ENCODE results near the gene STON1. TPM values are rescaled to one million over a fixed set of nuclear protein-coding genes. Genes with fewer than 3 reads are reported as not detected.
"Not testable (repeated sequence)": the region's sequence is repeated elsewhere in the genome, so short reads cannot be mapped to it uniquely, and the experiment has no call there.

Gene STON1
- total RNA-seq, 1 donor from 2014 or later, result 13.4 TPM

DNA sequence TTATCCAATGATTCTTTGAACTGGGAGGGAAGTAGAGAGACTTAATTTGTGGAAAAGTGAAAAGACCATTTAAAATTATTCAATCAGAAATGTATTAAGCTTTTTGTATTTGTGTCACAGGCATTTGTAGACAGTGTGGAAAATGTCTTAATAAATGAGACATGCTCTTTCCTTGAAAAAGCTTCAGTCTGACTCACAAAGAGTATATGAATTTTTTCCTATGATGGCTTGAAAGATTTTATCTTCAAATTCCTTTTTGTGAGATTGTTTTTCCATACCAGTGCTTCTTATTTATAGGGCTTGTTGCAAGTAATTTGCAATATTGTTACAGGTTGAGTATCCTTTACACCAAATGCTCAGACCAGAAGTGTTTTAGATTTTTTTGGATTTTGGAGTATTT, 39.5 kb downstream of the STON1 start:
- no peak for DNase-seq

DNA sequence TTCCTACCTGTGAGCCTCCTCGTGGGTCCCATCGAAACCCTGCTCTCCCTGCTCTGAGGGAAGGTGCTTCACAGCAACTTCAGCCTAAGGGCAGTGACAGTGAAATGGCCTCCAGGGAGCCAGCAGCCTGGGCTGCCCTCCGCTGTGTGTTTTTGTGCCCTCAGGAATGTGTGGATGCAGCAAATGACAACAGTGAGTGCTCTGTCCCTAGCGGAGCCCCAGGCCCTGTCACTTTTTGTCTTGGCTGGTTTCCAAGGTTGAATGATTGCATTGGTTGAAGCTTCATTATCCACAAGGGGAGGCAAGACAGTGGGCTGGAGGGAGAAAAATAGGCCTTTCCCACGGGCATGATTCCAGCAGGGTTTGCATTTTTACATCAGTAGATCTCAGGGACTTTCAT, 42.9 kb downstream of the STON1 start:
- DNase-seq, result peak; percentile 48

DNA sequence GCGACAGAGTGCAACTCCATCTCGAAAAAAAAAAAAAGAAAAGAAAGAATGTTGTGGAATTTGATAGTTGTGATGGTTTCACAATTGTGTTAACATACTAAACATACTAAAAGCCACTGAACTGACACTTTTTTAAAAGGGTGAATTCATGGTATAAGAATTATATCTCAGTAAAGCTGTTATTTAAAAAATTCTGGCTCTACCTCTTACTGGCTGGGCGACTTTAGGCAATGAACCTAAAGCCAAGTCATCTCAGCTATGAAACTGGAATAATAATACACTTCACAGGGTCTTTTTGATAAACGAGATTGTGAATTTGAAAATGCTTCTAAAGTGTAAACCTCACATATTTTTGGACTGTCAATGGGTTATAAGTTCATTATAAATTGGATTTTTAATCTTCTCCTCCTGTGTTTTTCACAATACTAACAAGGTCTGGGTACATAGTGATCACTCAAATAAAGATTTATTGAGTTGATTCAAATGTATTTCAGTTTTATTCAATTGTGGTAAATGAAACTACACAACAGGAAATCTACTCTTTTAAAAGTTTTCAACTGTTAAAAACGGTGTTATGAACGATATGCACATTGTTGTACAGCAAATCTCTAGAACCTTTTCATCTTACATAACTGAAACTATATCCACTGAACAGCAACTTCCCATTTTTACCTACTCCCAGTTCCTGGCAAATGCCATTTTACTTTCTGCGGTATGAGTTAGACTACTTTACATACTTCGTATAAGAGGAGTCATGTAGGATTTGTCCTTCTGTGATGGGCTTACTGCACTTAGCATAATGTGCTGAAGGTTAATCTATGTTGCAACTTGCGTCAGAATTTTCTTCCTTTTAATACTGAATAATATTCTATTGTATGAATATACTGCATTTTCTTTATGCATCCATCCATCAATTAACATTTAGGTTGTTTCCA, 44.7 kb downstream of the STON1 start:
- DNase-seq, result no peak

DNA sequence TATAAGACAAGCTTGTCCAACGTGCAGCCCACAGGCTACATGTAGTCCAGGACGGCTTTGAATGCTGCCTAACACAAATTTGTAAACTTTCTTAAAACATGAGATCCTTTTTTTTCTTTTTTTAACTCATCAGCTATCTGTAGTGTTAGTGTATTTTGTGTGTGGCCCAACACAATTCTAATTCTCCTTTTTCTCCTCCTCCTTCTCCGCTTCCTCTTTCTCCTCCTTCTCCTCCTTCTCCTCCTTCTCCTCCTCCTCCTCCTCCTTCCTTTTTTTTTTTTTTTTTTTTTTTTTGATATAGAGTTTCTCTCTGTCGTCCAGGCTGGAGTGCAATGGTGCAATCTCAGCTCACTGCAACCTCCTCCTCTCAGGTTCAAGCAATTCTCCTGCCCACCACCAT, 48.4 kb downstream of the STON1 start:
- no peak for DNase-seq

DNA sequence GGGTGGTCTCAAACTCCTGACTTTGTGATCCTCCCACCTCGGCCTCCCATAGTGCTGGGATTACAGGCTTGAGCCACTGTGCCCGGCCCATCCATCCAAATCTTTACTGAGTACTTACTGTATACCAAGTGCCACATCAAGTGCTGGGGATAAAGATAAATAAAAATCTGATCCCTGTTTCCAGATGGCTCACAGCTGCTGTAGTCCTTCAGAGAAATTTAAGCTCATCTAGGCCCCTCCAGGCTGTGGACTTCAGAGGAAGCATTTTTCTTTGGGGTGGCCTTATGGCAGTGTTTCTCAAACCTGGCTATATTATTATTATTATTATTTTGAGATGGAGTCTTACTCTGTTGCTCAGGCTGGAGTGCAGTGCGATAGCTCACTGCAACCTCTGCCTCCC, 54.0 kb downstream of the STON1 start:
- peak; percentile 56 for DNase-seq

DNA sequence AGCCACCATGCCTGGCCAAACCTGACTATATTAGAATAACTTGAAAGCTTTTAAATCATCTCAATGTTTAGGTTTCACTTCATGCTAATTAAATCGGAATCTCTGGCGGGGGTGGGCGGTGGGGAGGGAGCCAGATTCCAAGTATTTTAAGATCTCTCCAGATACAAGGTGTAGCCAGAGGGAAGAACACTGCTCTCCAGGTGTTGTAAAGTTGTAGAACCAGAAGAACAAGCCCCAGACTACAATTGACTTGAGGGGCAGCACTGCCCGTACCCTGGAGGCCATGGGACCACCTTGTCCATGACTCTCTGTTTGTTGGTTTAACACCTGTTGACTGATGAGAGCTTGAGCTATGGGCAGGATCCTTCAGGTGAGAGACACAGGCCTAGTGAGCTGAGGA, 54.6 kb downstream of the STON1 start:
- no peak for DNase-seq

DNA sequence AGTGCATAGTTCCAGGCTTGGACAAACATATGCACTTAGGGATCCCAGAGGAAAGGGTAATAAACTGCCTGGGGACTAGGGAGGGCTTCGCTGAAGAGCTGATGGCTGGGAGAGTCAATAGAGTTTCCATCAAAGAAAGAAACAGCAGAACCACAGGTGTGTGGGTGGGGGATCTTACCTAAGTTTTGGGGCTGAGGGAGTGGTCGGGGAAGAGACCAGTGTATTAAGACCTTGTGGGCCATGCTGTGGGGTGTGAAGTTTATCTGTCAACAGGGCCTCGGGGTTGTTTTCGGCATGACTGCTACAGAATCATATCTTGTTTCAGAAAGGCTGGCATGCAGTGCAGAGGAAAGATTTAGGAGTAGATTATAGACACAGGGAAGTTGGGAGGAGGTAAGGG, 56.5 kb downstream of the STON1 start:
- DNase-seq, result peak; percentile 13

DNA sequence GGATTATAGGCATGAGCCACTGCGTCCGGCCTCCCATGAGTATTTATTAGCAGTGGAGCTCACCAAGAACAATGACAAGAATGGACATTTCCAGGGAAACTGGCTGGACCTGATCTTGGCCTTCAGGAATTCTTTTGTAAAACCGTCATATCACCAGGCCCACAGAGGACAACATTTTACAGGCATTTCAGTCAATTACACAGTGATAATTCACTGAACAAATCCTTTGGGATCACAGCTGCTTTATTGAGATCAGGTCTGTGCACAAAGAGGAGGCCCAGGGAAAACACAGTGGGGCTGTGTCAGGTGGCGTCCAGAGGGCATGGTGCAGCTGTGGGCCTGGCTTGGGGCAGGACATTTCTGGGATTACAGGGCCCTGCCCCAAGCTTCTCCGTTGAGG, 57.6 kb downstream of the STON1 start:
- peak; percentile 55 for DNase-seq

DNA sequence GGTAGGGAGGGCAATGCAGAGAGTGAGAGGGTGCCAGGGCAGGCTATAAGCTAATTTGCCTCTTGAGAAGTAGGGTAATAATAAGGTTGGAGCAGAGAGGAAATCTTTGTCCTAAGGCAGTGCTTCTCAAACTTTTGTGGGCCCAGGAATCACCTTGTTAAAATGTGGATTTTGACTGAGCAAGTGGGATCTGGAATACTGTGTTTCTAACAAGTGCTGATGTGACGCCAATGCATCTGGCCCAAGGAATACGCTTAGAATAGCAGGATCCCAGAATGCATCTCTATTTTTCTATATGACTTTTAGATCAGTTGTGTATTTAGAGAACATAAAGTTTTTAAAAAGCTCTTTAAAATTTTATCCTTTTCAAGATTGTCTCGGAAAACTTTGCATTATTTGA, 58.0 kb downstream of the STON1 start:
- DNase-seq, result no peak

DNA sequence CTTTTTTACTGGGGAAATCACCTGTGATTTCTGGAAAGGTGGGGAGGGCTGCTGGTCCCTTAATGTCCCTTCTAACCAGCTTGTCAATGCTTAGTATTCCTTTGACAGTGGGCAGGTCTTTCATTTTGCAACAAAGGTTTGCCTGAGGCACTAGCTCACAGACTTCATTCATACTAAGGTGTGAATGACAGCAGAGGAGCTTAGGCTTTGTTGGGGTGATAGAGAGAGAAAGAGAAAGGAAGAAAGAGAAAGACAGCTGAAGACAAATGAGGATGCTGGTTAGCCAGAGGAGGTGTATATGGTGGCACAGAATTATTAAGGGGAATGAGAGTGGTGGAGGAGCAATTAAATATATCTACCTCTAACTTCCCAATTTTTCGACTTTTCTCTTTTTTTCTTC, 58.8 kb downstream of the STON1 start:
- DNase-seq, result no peak

DNA sequence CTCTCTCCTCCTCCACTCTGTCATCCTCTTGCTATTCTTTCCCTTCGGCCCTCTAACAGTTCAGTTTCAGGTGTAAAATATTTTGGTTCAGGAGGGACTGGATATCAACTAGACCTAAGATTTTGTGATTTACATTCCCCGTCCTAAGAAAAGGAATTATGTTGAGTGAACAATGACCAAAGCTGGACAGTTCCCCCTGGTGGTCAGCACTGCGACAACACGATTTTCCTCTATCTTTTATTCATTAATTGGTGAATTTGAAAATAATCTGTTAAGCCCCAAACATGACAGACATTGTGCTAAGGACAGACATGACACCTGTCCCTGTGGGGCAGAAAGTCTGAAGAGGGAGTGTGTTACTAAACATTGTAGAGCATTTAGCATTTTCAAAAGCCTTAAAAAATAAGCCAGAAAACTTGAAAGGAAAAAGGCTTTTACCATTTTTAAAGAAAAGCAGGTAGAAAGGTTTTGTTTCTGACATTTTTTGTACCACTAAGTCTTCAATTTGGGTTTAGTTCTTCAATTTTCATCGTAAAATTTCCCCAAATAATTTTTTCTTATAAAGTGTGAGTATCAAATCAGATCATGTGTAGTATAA, 59.3 kb downstream of the STON1 start:
- DNase-seq, result peak; percentile 70

DNA sequence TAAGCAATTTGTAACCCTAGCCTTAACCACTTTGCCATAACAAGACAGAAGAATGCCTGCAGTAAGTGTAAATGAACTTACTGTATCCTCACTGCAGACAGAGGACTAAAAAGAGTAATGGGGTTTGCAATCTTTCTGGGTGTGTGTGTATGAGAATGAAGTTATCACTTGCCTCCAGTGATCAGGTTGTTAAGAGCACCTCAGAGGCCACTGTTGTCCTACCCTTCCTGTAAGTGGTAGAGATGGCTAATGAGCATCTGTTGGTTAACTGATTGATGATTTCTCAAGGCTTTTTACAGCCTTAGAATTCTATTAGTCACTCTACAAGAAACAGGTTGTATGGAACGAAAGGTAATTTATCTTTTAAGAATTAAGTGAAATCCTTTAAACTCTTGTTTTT, 60.1 kb downstream of the STON1 start:
- DNase-seq, result no peak

DNA sequence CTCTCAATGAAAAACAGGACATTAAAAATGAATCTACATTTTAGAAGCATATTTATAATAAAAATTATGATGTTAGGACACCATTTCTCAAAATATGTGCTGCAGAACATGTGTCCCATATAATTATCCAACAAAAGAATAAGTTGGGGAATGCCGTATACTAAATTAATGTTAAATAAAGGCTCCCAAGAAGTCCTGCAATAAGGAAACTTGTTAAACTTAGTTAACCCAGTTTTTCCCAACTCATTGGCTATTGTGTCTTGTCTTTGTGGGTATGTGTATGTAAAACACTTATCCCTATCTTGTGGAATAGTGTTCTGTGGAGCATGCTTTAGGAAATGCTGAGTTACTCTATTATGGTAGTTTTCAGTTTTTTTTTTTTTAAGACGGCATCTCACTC, 62.1 kb downstream of the STON1 start:
- no peak for DNase-seq

DNA sequence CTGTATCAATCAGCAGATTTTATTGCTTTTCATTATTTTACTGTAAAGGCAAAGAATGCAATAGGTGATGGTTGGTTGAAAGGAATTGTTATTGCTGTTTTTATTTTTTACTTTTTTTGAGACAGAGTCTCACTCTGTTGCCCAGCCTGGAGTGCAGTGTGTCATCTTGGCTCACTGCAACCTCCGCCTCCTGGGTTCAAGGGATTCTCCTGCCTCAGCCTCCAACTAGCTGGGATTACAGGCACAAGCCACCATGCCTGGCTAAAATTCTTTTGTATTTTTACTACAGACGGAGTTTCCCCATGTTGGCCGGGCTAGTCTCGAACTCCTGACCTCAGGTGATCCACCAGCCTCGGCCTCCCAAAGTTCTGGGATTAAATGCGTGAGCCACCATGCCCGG, 66.8 kb downstream of the STON1 start:
- DNase-seq, result not testable (repeated sequence)

DNA sequence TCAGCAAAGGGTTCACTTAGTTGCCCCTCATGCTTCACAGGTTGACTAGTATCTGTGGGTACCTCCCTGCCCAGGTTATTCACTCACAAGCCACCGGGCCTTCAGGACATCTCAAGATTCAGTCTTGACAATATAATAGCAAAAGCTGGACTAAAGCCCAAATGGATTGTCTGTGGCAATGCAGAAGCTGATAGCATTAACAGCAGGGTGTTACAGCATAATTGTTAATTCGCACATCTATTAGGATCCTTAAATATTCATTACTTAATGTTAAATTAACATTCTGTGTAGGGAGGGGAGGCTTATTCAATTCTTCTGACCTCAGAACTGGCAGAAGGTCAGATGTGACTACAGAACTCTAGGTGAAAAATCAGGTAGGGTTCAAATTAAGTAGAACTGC, 67.5 kb downstream of the STON1 start:
- no peak for DNase-seq

DNA sequence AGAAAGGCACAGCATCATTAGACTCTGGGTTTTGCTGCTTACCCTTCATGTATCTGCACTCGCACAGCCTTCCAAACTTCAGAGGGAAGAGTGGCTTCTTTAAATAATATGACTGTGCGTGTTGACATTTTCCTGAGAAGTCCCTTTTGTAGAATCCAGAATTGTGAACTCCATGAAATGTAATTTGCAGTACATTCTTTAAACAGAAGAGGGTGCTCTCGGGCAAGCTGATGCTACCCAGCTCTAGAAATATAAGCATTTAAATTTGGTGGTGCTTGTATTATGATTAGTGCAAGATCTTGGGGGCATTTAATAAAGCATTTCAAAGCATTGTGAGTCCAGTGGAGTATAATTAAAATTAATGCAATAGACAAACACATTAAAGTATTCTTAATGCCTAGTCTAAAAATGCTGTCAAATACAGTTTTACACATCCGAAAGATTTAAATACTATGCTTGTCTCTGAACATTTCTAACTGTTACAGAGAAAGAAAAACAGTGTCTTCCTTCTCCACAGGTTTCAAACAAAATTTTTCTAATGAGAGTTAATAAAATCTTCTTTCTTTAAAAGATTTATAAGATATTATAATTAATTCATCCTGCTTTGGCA, 70.4 kb downstream of the STON1 start:
- DNase-seq, result peak; percentile 80

DNA sequence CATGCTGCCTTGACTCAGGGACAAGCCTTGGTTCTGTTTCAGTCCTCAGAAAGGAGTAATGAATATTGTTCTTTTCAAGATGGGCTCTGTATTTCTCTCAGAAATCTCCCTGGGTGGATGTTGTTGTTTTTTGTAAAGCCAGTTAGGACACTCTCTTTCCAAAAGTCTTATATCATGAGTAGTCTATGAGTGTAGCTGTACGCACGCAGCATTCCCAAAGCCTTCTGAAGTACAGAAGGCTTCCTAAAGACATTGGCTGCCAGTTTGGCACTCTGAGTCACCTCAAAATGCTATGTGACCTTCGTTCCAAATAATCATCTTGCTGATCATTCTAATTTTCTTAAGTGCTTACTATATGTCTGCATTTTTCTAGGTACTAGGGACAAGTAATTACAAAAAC, 71.0 kb downstream of the STON1 start:
- no peak for DNase-seq

DNA sequence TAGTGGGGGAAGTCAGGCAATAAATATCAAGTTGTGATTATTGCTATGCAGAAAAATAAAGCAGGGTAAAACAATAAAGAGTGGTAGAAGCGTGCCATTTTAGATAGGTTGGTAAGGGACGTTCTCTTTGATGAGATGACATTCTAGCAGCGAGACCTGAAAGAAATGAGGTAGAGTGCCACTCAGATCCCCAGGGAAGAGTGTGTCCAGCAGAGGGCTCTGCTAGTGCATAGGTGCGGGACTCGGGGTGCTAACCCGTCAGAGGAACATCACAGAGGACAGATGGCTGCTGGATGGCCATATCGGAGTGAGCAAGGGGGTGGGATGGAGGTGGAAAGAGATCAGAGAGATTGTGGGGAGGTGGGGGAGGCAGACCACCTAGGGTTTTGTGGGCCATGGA, 71.4 kb downstream of the STON1 start:
- no peak for DNase-seq

DNA sequence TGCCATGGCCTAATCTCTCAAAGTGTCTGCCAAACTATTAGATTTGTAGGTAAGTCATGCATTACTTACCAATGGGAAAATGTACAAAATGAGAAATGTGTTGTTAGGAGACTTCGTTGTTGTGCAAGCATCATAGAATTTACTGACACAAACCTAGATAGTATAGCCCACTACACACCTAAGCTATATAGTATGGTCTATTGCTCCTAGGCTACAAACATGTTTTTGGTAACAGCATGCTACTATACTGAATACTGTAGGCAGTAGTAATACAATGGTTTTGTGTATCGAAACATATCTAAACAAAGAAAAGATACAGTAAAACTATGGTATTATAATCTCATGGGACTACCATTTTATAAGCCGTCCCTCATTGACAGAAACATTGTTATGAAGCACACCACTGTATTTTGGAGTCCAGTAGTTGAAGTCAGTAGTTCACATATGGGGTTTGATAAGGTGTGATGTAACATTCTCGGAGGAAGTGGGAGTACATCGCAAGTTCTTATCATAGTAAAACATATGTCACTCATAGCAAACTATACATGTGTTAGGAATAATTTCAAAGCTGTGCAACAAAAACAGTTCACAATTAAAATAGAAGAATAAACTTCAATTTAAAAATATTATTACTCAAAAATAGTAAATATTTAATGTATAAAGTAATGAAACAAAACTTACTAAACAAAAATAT, 75.7 kb downstream of the STON1 start:
- no peak for DNase-seq

DNA sequence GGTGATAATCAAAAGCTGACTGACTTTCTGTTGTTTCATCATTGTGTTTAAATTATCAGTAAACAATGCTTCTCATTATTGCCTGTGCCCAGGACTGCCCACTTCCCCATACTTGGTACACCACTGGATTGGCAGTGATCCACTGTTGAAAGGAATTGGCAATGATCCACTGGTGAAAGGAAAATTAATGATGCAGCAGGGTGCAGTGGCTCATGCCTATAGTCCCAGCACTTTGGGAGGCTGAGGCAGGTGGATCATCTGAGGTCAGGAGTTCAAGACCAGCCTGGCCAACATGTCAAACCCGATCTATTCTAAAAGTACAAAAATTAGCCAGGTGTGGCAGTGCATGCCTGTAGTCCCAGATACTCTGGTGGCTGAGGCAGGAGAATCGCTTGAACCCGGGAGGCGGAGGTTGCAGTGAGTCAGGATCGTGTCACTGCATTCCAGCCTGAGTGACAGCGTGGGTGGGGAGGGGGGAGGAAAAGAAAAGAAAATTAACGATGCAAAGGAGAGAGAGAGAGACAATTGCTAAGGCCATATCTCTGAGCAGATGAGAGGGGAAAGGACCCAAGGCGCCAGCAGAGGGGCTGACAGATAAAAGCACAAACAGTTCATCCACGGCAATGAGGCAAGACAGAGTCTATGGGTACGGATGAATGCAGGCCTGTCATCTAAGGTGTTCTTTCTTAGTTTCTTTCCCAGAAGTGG, 77.5 kb downstream of the STON1 start:
- DNase-seq, result no peak

DNA sequence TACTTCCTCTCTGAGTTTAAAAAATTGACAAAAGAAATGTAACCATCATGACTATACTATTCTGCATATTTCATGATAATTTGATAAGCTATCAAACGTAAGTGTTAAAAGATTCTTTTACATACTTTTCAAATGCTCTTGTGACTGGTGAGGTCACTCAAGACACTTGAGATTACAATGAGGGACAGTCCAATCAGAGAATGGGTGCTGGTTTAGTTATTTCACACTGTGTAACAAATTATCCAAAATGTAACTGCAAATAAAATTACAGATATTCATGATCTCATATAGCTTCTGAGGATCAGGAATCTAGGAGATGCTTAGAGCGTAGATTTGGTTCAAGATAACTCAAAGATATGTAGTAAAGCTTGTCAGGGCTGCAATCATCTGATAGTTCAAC, 83.3 kb downstream of the STON1 start:
- no peak for DNase-seq

DNA sequence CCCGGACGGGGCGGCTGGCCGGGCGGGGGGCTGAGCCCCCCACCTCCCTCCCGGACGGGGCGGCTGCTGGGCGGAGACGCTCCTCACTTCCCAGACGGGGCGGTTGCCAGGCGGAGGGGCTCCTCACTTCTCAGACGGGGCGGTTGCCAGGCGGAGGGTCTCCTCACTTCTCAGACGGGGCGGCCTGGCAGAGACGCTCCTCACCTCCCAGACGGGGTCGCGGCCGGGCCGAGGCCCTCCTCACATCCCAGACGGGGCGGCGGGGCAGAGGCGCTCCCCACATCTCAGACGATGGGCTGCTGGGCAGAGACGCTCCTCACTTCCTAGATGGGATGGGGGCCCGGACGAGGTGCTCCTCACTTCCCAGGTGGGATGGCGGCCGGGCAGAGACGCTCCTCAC, 84.6 kb downstream of the STON1 start:
- not testable (repeated sequence) for DNase-seq

Measured in tongue (tissue), 2 donors.